GM12874 (cell line): Measurements from ENCODE around the gene MRTFB.

Experiments used
- TF ChIP-seq, protein P1 (sequence below): IDR thresholded peaks from 2 replicates; pipeline ENCODE4 v1.5.1; 2011; ENCODE audit warnings: low read depth, mild to moderate bottlenecking, control low read depth, low read length, moderate library complexity; ENCODE audit not compliant: insufficient read depth

MRTFB gene

GRCh38 chr16:14298374-14299122, 227.4 kb downstream of the MRTFB start:
- TF ChIP-seq, protein P1, sequence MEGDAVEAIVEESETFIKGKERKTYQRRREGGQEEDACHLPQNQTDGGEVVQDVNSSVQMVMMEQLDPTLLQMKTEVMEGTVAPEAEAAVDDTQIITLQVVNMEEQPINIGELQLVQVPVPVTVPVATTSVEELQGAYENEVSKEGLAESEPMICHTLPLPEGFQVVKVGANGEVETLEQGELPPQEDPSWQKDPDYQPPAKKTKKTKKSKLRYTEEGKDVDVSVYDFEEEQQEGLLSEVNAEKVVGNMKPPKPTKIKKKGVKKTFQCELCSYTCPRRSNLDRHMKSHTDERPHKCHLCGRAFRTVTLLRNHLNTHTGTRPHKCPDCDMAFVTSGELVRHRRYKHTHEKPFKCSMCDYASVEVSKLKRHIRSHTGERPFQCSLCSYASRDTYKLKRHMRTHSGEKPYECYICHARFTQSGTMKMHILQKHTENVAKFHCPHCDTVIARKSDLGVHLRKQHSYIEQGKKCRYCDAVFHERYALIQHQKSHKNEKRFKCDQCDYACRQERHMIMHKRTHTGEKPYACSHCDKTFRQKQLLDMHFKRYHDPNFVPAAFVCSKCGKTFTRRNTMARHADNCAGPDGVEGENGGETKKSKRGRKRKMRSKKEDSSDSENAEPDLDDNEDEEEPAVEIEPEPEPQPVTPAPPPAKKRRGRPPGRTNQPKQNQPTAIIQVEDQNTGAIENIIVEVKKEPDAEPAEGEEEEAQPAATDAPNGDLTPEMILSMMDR, result no peak

GRCh38 chr16:14300705-14301168, 229.6 kb downstream of the MRTFB start:
- TF ChIP-seq, protein P1, result peak; percentile 81

DNA sequence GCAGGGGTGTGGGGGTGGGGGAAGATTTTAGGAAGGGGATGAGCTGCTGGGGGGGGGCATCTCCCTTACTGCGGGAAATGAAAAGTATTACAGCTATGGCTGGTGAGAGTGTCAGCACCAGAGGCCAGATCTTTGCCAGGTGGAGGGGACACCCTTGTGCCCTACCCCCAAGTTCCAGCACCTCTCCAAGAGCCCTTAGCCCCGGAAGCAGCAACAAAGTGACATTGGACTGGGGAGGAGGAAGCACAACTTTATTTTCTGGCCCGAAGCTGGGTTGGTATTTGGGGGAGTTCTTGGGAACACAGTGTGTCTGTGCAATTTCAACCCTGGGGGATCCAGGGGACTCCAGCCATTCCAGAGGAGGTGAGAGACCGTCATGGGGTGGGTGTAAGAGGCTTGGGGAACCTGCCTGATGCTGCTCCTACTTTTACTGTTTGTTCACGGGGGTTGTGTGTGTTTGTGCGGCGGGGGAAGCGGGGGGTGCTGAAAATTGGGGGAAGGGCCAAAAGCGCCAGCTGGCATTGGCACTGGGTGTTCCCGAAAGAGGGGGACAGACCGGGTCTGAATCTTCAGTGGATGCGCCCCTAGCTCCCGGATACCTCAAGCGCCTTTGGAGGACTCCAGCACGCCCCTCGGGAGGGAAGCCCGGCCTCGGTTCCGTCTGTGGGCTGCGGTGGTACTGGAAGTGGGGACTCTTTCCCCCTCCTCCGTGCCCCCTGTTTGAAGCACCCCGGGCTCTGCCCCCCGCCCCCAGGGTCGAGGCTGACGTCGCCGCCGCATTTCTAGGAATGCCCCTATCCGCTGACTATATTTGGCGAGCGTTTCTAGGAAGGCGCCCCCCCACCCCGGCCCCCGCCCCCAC, 230.3 kb downstream of the MRTFB start:
- TF ChIP-seq, protein P1, result no peak

- TF ChIP-seq, protein P1, result no peak
Observed at GRCh38 chr16:14302031-14302398, 230.9 kb downstream of the MRTFB start.

DNA sequence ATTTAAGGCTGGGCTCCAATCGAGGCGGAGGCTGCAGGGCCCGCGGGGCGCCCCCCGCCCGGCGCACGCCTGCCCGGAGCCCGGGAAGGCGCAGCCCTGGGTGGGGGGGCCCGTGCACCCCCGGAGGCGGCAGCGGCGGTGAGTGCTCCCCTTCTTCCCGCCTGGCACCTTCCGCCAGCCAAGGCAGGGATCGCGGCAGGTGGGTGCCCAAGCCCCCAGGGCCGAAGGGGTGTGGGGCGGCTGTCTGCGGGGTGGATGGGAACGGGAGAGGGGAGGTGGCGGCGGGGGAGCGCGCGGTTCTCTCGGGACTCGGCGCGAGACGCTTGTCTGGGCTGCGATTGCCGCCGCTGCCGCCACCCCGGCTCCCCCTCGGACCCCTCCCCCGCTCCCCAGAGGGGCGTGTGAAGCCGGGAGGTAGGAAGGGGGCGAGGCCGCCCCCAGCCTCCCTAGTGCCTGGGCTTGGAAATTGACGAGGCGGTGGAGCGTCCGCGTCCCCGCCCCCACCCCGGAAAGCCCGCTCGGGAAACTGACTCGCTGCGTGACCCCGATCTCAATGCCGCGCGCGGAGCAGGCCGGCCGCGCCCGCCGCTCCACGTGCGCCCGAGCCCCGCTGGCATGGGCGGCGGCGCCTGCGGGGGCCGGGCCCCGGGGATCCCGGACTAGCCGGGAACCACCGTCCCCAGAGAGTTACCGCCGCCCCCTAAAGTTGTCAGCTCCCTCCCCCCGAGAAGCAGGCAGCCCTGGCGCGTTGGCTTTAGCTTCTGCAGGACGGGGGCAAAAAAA, 231.5 kb downstream of the MRTFB start:
- TF ChIP-seq, protein P1, result no peak

DNA sequence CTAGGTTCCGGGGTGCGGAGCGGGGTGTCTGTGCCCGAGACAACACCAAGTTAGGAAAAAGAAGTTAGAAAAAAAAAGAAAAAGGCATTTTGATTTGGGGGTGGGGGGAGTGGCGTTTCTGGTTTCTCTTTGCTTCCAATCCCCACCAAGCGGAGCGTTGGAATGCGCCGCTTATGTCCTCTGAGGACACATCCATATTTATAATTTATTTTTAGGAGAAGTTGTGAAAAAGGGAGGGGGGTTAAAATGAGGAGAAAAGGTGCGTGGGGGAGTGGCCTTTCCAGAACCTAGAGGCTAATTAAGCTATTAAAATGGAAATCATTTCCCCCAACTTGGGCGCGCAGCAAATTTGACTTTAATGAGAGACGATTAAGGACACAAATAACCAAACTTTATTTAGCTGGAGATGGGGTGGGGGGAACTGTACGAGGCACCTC, 232.1 kb downstream of the MRTFB start:
- TF ChIP-seq, protein P1, result no peak
